Vagina (tissue), 2 donors: ENCODE results near the gene SPAG17. TPM values are rescaled to one million over a fixed set of nuclear protein-coding genes. Genes with fewer than 3 reads are reported as not detected.

Experiments
- DNase-seq, 2 donors: peaks; one replicate each; pipeline ENCODE4 v3.0.0-alpha.2; 2017; ENCODE audit errors: extremely low spot score in 2 of 2
- H3K27ac ChIP-seq: fragments of 200-600 bp; sonication (generic); one replicate; pipeline ENCODE4 v1.5.1; 2019
- H3K27me3 ChIP-seq: fragments of 200-600 bp; sonication (generic); one replicate; pipeline ENCODE4 v1.5.1; 2019
- H3K36me3 ChIP-seq, 2 donors: fragments of 200-600 bp; sonication (generic); one replicate each; pipeline ENCODE4 v1.5.1; 2017 to 2019
- H3K4me1 ChIP-seq: fragments of 200-600 bp; sonication (generic); one replicate; pipeline ENCODE4 v1.5.1; 2019
- H3K4me3 ChIP-seq, 2 donors: fragments of 200-600 bp; sonication (generic); 1 replicate in 1 of 2; 2 replicates in 1 of 2; pipeline ENCODE4 v1.5.1; 2016 to 2019
- H3K9me3 ChIP-seq: fragments of 200-600 bp; sonication (generic); one replicate; pipeline ENCODE4 v1.5.1; 2019
- POLR2A ChIP-seq, 2 donors: fragments of 450-650 bp; IDR thresholded peaks; one replicate each; pipeline ENCODE4 v1.6.1; 2017; ENCODE audit warnings: antibody characterized with exemption in 2 of 2, mild to moderate bottlenecking in 2 of 2, moderate library complexity in 2 of 2
- POLR2AphosphoS5 ChIP-seq, 2 donors: sonication (generic); formaldehyde crosslinking; IDR thresholded peaks; one replicate each; pipeline ENCODE4 v1.9.0; 2017; ENCODE audit warnings: antibody characterized with exemption in 2 of 2, mild to moderate bottlenecking in 2 of 2, low read depth in 1 of 2; ENCODE audit not compliant: insufficient read depth in 1 of 2
- intact Hi-C: fragments of 100-400 bp; cut with DNase I; formaldehyde crosslinking; loops from one replicate; pipeline ENCODE4 v1.15.1; 2023
- total RNA-seq: library from RNA; depleted of rRNA; stranded (reverse); fragments of >200 nt; gene quantifications from one replicate; pipeline ENCODE4 v1.2.3, GENCODE V29; 2016
- TF ChIP-seq, protein P1 (sequence below), 3 experiments: fragments of 450-650 bp in 2 of 3; fragments of 200-600 bp in 1 of 3; sonication (generic) in 1 of 3; IDR thresholded peaks; one replicate each; pipeline ENCODE4 v1.5.1; 2017 to 2019; ENCODE audit warnings: antibody characterized with exemption in 3 of 3, mild to moderate bottlenecking in 2 of 3, moderate library complexity in 2 of 3

The SPAG17 gene
- total RNA-seq, 1 donor from 2014 or later: 10.1 TPM

DNA sequence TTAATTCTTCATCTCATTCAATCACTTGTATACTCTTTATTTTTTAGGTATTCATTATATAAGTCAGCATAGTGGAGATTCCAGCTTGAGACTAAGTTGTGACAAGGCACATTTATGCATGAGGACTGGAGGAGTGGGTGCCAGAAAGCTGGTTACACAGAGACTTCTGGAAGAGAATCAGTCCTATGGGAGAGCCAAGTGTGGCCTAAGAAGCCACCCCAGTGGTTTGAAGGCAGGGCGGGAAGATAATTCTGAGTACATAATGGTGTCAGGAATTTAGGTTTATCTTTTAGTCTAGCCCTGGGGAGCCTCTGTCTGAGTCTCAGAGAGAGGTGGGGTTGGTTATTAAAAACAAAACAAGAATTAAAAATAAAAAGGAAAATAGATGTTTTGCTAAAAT, 83.0 kb downstream of the SPAG17 start:
- Histone ChIP-seq H3K4me1 (no peaks in the 10 kb centered on the region), H3K4me3 (no peak overlapping the region)
- no peak for TF ChIP-seq POLR2A (IDR thresholded peaks at IDR 0.05)

DNA sequence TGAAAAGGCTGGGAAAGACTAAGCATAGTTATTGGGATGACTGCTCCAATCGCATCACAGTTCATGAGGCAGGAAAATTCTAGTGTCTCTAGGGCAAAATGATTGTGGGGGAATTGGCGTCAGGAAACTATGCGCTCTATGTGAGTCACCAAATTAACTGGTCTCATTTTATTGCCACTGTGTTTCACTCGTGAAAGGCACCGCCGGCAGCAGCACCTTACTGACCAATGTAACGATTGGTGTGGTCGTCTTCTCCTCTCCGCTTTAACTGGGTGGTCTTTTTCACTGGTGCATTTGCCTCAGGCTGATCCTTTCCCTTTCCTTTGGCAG, 83.5 kb downstream of the SPAG17 start:
- no peak overlapping the region for H3K4me3 ChIP-seq
- H3K9me3 ChIP-seq: no peaks in the 10 kb centered on the region
- no peaks in the 10 kb centered on the region for H3K27me3 ChIP-seq
- H3K27ac ChIP-seq: no peak overlapping the region
- H3K4me1 ChIP-seq: no peaks in the 10 kb centered on the region
- intact Hi-C loops: no loop called here
- no peak for DNase-seq
- H3K36me3 ChIP-seq: no peaks in the 10 kb centered on the region
- TF ChIP-seq POLR2AphosphoS5 (IDR thresholded peaks at IDR 0.05; ENCODE audit: insufficient read depth in 1 of 2, low read depth in 1 of 2) (no peak), POLR2A (IDR thresholded peaks at IDR 0.05) (no peak)
- TF ChIP-seq, protein P1, sequence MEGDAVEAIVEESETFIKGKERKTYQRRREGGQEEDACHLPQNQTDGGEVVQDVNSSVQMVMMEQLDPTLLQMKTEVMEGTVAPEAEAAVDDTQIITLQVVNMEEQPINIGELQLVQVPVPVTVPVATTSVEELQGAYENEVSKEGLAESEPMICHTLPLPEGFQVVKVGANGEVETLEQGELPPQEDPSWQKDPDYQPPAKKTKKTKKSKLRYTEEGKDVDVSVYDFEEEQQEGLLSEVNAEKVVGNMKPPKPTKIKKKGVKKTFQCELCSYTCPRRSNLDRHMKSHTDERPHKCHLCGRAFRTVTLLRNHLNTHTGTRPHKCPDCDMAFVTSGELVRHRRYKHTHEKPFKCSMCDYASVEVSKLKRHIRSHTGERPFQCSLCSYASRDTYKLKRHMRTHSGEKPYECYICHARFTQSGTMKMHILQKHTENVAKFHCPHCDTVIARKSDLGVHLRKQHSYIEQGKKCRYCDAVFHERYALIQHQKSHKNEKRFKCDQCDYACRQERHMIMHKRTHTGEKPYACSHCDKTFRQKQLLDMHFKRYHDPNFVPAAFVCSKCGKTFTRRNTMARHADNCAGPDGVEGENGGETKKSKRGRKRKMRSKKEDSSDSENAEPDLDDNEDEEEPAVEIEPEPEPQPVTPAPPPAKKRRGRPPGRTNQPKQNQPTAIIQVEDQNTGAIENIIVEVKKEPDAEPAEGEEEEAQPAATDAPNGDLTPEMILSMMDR (IDR thresholded peaks at IDR 0.05): no peak

More for the DNA sequence above, 83.0 kb downstream of the SPAG17 start:
- intact Hi-C loops: no loop called here
- Histone ChIP-seq H3K36me3 (no peaks in the 10 kb centered on the region), H3K9me3 (no peaks in the 10 kb centered on the region), H3K27ac (no peak overlapping the region), H3K27me3 (no peaks in the 10 kb centered on the region)
- no peak for DNase-seq

DNA sequence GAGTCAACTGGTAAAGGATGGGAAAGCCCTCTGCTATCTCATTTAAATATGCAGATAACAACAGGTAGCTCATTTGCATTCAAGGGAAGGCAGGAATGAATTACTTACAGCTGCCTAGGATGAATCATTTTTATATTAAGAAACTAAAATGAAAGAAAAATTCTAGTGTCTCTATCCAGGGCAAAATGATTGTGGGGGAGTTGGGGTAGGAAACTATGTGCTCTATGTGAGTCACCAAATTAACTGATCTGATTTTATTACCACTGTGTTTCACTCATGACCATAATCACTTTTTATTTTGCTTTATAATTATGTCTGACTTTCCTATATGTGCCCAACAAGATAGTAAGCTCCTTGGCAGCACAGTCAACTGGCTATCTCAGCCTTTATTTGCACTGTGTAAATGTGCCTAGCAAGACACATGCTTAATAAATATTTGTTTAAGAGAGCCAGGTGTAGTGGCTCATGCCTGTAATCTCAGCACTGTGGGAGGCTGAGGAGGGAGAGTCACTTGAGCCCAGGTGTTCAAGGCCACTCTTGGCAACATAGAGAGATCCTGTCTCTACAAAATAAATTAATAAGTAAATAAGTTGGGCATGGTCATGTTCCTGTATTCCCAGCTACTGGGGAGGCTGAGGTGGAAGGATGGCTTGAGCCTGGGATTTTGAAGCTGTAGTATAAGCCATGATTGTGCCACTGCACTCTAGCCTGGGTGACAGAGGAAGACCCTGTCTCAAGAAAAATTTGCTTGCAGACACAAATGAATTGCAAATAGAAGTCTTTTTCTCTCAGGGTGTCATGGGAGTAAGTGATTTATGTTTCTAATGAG, 84.1 kb downstream of the SPAG17 start:
- H3K27ac ChIP-seq: no peak overlapping the region

DNA sequence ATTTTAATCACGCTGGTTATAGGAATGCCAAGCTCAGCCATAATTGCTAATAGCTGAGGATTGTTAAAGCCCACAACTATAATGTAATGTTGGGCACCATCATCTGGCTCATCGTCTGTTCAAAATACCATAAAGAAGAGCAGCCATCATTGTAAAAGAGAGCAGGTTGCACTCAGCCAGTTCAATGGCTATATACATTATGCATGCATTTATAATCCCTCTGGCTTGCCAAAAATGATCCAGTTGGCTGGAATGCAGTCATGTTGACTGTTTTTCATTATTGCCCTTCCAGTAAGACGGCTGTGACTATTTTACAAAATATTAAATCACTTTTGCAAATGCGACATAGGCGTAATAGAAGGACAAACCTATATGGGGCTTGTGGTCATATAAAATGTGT, 85.3 kb downstream of the SPAG17 start:
- Histone ChIP-seq H3K4me1 (no peaks in the 10 kb centered on the region), H3K4me3 (no peak overlapping the region), H3K27ac (no peak overlapping the region), H3K27me3 (no peaks in the 10 kb centered on the region), H3K36me3 (no peaks in the 10 kb centered on the region), H3K9me3 (no peaks in the 10 kb centered on the region)
- no peak for DNase-seq
- intact Hi-C loops: no loop called here
- no peak for TF ChIP-seq POLR2A (IDR thresholded peaks at IDR 0.05)
- TF ChIP-seq POLR2AphosphoS5 (IDR thresholded peaks at IDR 0.05; ENCODE audit: insufficient read depth in 1 of 2, low read depth in 1 of 2): no peak
- TF ChIP-seq, protein P1 (IDR thresholded peaks at IDR 0.05): no peak

More for the DNA sequence above, 84.1 kb downstream of the SPAG17 start:
- no peak for DNase-seq
- TF ChIP-seq, protein P1 (IDR thresholded peaks at IDR 0.05): no peak
- TF ChIP-seq POLR2A (IDR thresholded peaks at IDR 0.05): no peak
- TF ChIP-seq POLR2AphosphoS5 (IDR thresholded peaks at IDR 0.05; ENCODE audit: insufficient read depth in 1 of 2, low read depth in 1 of 2): no peak
- Histone ChIP-seq H3K36me3 (no peaks in the 10 kb centered on the region), H3K4me1 (no peaks in the 10 kb centered on the region), H3K4me3 (no peak overlapping the region), H3K9me3 (no peaks in the 10 kb centered on the region), H3K27me3 (no peaks in the 10 kb centered on the region)
- intact Hi-C loops: no loop called here

DNA sequence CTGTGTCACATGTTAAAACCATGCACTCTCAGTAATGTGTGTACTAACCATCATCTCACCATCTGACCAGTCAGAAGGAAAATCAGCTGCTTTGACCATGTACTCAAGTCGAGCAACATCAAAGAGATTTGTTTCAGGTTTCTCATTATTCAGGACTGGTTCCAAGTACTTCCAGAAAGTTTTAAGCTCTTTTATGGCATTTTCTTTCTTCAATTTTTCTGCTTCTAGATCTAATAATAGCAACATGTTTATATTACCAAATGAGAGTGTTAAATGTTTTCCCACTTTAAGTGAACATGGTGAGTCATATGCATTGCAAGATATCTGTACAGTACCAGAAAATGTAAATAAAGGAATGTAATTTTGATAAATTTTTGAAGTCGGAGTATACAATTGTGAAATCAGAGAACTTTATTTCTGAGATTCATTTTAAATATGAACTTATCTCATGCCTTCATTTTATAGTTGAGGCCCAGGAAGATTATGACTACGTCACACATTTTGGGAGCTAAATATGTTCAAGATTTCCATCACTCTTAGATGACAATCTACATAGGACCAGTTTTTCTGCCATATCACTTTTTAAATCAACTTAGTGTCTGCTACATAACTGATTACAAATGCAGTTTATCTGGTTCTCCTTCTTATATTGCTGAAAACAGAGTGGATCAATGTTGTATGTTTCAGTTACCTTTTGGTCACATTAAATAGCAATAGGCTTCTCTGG, 87.2 kb downstream of the SPAG17 start:
- Histone ChIP-seq H3K36me3 (no peaks in the 10 kb centered on the region), H3K9me3 (no peaks in the 10 kb centered on the region), H3K27ac (no peak overlapping the region), H3K4me1 (no peaks in the 10 kb centered on the region), H3K4me3 (no peak overlapping the region), H3K27me3 (no peaks in the 10 kb centered on the region)
- intact Hi-C loops: no loop called here
- TF ChIP-seq, protein P1 (IDR thresholded peaks at IDR 0.05): no peak
- TF ChIP-seq POLR2A (IDR thresholded peaks at IDR 0.05): no peak
- no peak for TF ChIP-seq POLR2AphosphoS5 (IDR thresholded peaks at IDR 0.05; ENCODE audit: insufficient read depth in 1 of 2, low read depth in 1 of 2)
- DNase-seq: no peak
